SK-N-SH (cell line): ENCODE results near the gene USP12. TPM values are rescaled to one million over a fixed set of nuclear protein-coding genes. Genes with fewer than 3 reads are reported as not detected.

Source experiments
- CTCF ChIA-PET: fragments of 300-600, 350-600 bp; formaldehyde crosslinking; extraction: SDS; loops from one replicate; lab custom pipeline; 2021; lab: Yijun Ruan, JAX
- POLR2A ChIA-PET: fragments of 350-600 bp; sonication (Branson Sonifier 250); formaldehyde crosslinking; extraction: SDS; loops from one replicate; lab custom pipeline; 2020; ENCODE audit warnings: antibody characterized with exemption, inconsistent platforms; lab: Yijun Ruan, JAX
- DNase-seq: peaks from one replicate; pipeline ENCODE4 v3.0.0; 2012
- H2AFZ ChIP-seq: fragments of 200-600 bp; sonication (generic); 2 replicates; pipeline ENCODE4 v1.8.1; 2016; ENCODE audit warnings: antibody characterized with exemption, mild to moderate bottlenecking, low read depth
- H3F3A ChIP-seq: fragments of 200-600 bp; sonication (generic); replicated peaks from 2 replicates; pipeline ENCODE3; 2016; ENCODE audit warnings: antibody characterized with exemption, mild to moderate bottlenecking; ENCODE audit not compliant: insufficient read depth
- H3K27ac ChIP-seq, 2 experiments: fragments of 200-500 bp in 1 of 2; fragments of 200-600 bp in 1 of 2; sonication (Bioruptor generic) in 1 of 2; sonication (generic), shearing (Covaris generic) in 1 of 2; 2 replicates each; pipeline versions ENCODE4 v1.5.1 to v1.6.1; 2014 to 2016; ENCODE audit warnings: low read depth in 2 of 2, inconsistent platforms in 1 of 2, low read length in 1 of 2, mild to moderate bottlenecking in 1 of 2, mixed read lengths in 1 of 2
- H3K27me3 ChIP-seq: fragments of 200-600 bp; sonication (generic), shearing (Covaris generic); 2 replicates; pipeline ENCODE4 v1.6.1; 2016; ENCODE audit warnings: mixed run types; ENCODE audit not compliant: insufficient read depth
- H3K36me3 ChIP-seq, 2 experiments: fragments of 200-500 bp in 1 of 2; fragments of 200-600 bp in 1 of 2; sonication (Bioruptor generic) in 1 of 2; sonication (generic) in 1 of 2; replicated peaks in 1 of 2; 2 replicates each; pipeline versions ENCODE3 to v1.5.1; 2014 to 2016; ENCODE audit warnings: low read length in 1 of 2, mild to moderate bottlenecking in 1 of 2; ENCODE audit not compliant: insufficient read depth in 2 of 2, control insufficient read depth in 1 of 2
- H3K4me1 ChIP-seq, 2 experiments: fragments of 200-500 bp in 1 of 2; fragments of 200-600 bp in 1 of 2; sonication (Bioruptor generic) in 1 of 2; sonication (generic), shearing (Covaris generic) in 1 of 2; 2 replicates each; pipeline versions ENCODE4 v1.5.1 to v1.6.1; 2014 to 2016; ENCODE audit warnings: low read depth in 1 of 2, low read length in 1 of 2, mixed run types in 1 of 2; ENCODE audit not compliant: insufficient read depth in 2 of 2, control insufficient read depth in 1 of 2
- H3K4me2 ChIP-seq: fragments of 200-600 bp; sonication (generic), shearing (Covaris generic); 2 replicates; pipeline ENCODE4 v1.6.1; 2017; ENCODE audit warnings: mixed run types
- H3K4me3 ChIP-seq, 2 experiments: fragments of 200-500 bp in 1 of 2; fragments of 200-600 bp in 1 of 2; sonication (Bioruptor generic) in 1 of 2; sonication (generic), shearing (Covaris generic) in 1 of 2; 2 replicates each; pipeline versions ENCODE4 v1.5.1 to v1.8.1; 2014 to 2016; ENCODE audit warnings: low read depth in 2 of 2, inconsistent platforms in 1 of 2, low read length in 1 of 2, mild to moderate bottlenecking in 1 of 2, mixed read lengths in 1 of 2, moderate library complexity in 1 of 2
- H3K79me2 ChIP-seq: fragments of 200-600 bp; sonication (generic); 2 replicates; pipeline ENCODE4 v1.8.1; 2017; ENCODE audit warnings: mild to moderate bottlenecking; ENCODE audit not compliant: insufficient read depth
- H3K9ac ChIP-seq: fragments of 200-600 bp; sonication (generic); 2 replicates; pipeline ENCODE4 v1.6.1; 2017; ENCODE audit warnings: mixed run types
- H3K9me2 ChIP-seq: fragments of 200-600 bp; sonication (generic); 2 replicates; pipeline ENCODE4 v1.6.1; 2017; ENCODE audit warnings: mixed run types
- H3K9me3 ChIP-seq: fragments of 200-600 bp; sonication (generic); 2 replicates; pipeline ENCODE4 v1.6.1; 2017; ENCODE audit warnings: mixed run types, mild to moderate bottlenecking, moderate library complexity
- H4K20me1 ChIP-seq: fragments of 200-600 bp; sonication (generic); 2 replicates; pipeline ENCODE4 v1.6.1; 2017; ENCODE audit warnings: mild to moderate bottlenecking, mixed run types; ENCODE audit not compliant: insufficient read depth
- EP300 ChIP-seq, 2 experiments: IDR thresholded peaks; 2 replicates each; pipeline versions ENCODE4 v1.4.0 to v1.6.1; 2012; ENCODE audit warnings: borderline replicate concordance in 1 of 2, low read depth in 1 of 2, low read length in 1 of 2
- EZH2phosphoT487 ChIP-seq: fragments of 200-600 bp; sonication (generic); IDR thresholded peaks from 2 replicates; pipeline ENCODE4 v1.6.1; 2017; ENCODE audit warnings: low read depth, mixed run types, mild to moderate bottlenecking, antibody characterized with exemption, moderate library complexity, borderline replicate concordance
- FOXJ3 ChIP-seq: sonication (generic); formaldehyde crosslinking; IDR thresholded peaks from 2 replicates; pipeline ENCODE4 v1.5.1; 2020; ENCODE audit warnings: mild to moderate bottlenecking, missing genetic modification reagents
- FOXM1 ChIP-seq: IDR thresholded peaks from 2 replicates; pipeline ENCODE4 v1.4.0; 2012; ENCODE audit warnings: low read depth, mild to moderate bottlenecking
- MXI1 ChIP-seq: IDR thresholded peaks from 2 replicates; pipeline ENCODE4 v1.6.1; 2012; ENCODE audit warnings: mild to moderate bottlenecking, low read depth, low read length, improper control_type of control experiment
- NFIC ChIP-seq: IDR thresholded peaks from 2 replicates; pipeline ENCODE4 v1.4.0; 2012; ENCODE audit warnings: borderline replicate concordance
- RAD21 ChIP-seq: IDR thresholded peaks from 2 replicates; pipeline ENCODE4 v1.6.1; 2012; ENCODE audit warnings: mild to moderate bottlenecking, low read length
- TAF1 ChIP-seq: IDR thresholded peaks from 2 replicates; pipeline ENCODE4 v1.6.1; 2012; ENCODE audit warnings: low read depth, mild to moderate bottlenecking, low read length, moderate library complexity, borderline replicate concordance
- TCF12 ChIP-seq: IDR thresholded peaks from 2 replicates; pipeline ENCODE4 v1.4.0; 2012
- YY1 ChIP-seq: IDR thresholded peaks from 2 replicates; pipeline ENCODE4 v1.4.0; 2012; ENCODE audit warnings: low read depth, mild to moderate bottlenecking
- polyA plus RNA-seq, 3 experiments: library from polyadenylated mRNA; depleted of rRNA; stranded (reverse); fragments of >200 nt; gene quantifications; 2 replicates each; pipeline ENCODE4 v1.2.3, GENCODE V29; 2012
- TF ChIP-seq, protein P1 (sequence below): IDR thresholded peaks from 2 replicates; pipeline ENCODE4 v1.6.1; 2012; ENCODE audit warnings: mild to moderate bottlenecking, low read depth, low read length, moderate library complexity
- TF ChIP-seq, protein P2 (sequence below): fragments of 150-350 bp; IDR thresholded peaks from 2 replicates; pipeline ENCODE4 v1.6.1; 2017; ENCODE audit warnings: antibody characterized with exemption, low read length, low read depth, borderline replicate concordance
- TF ChIP-seq, protein P3 (sequence below): IDR thresholded peaks from 2 replicates; pipeline ENCODE4 v1.4.0; 2012; ENCODE audit warnings: low read depth, borderline replicate concordance
- TF ChIP-seq, protein P4 (sequence below): fragments of 200-600 bp; sonication (generic); IDR thresholded peaks from 2 replicates; pipeline ENCODE4 v1.6.1; 2017; ENCODE audit warnings: antibody characterized with exemption, mild to moderate bottlenecking, moderate library complexity
- TF ChIP-seq, protein P5 (sequence below): IDR thresholded peaks from 2 replicates; pipeline ENCODE4 v1.4.0; 2012; ENCODE audit warnings: low read depth
- TF ChIP-seq, protein P6 (sequence below): IDR thresholded peaks from 2 replicates; pipeline ENCODE4 v1.4.0; 2012; ENCODE audit warnings: low read depth, borderline replicate concordance
- TF ChIP-seq, protein P7 (sequence below): fragments of 150-350 bp; IDR thresholded peaks from 2 replicates; pipeline ENCODE4 v1.6.1; 2016; ENCODE audit warnings: mild to moderate bottlenecking, low read depth, low read length

Gene USP12
- polyA plus RNA-seq, 1 of the 3 experiments (the other 2 are of a cell fraction) = 5.0 TPM

DNA sequence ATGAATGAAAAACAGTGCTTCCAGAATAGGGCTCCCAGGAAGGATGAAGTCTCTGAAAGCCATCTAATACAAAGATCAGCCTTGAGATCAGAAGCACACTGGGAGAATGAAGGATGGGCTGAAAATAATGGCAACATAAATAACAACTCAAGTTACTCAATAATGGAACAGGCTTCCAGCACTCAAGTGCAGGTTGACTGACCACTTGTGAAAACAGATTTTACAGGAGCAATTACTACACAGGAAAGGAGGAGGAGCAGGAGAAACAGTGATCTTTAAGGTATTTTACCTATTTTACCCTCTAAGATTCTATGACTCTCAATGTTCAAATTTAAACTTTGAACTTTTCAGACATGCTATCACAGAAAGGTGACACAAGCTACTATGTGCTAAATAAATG is 106.0 kb downstream of the USP12 start:
- peaks cover 0 to 6% of the 10 kb centered on the region in 2 experiments; a peak in 1 of 4 replicates for H3K4me1 ChIP-seq
- H3K9me2 ChIP-seq = no peaks in the 10 kb centered on the region
- ChIA-PET POLR2A (no interaction called here), CTCF (interaction anchor here (0.6 kb wide), 1 partner anchor 685 kb away, joined by 3 read pairs; no protein-coding TSS in a partner anchor)
- DNase-seq = no peak
- H3K27ac ChIP-seq = no peak overlapping the region
- no peak overlapping the region for H3K4me2 ChIP-seq
- peaks cover 6% of the 10 kb centered on the region for H3F3A ChIP-seq
- H4K20me1 ChIP-seq = 0 out of 2 replicates have a peak, but pooled peaks cover 4% of the 10 kb centered on the region
- H3K4me3 ChIP-seq = no peak overlapping the region
- H3K27me3 ChIP-seq = no peaks in the 10 kb centered on the region
- no peaks in the 10 kb centered on the region; the same call in 1 of the 2 replicates for H3K79me2 ChIP-seq
- no peak overlapping the region for H2AFZ ChIP-seq
- no peak overlapping the region for H3K9ac ChIP-seq
- no peaks in the 10 kb centered on the region for H3K9me3 ChIP-seq
- TF ChIP-seq MXI1 = no peak
- TF ChIP-seq FOXJ3 = no peak
- TF ChIP-seq, protein P1, sequence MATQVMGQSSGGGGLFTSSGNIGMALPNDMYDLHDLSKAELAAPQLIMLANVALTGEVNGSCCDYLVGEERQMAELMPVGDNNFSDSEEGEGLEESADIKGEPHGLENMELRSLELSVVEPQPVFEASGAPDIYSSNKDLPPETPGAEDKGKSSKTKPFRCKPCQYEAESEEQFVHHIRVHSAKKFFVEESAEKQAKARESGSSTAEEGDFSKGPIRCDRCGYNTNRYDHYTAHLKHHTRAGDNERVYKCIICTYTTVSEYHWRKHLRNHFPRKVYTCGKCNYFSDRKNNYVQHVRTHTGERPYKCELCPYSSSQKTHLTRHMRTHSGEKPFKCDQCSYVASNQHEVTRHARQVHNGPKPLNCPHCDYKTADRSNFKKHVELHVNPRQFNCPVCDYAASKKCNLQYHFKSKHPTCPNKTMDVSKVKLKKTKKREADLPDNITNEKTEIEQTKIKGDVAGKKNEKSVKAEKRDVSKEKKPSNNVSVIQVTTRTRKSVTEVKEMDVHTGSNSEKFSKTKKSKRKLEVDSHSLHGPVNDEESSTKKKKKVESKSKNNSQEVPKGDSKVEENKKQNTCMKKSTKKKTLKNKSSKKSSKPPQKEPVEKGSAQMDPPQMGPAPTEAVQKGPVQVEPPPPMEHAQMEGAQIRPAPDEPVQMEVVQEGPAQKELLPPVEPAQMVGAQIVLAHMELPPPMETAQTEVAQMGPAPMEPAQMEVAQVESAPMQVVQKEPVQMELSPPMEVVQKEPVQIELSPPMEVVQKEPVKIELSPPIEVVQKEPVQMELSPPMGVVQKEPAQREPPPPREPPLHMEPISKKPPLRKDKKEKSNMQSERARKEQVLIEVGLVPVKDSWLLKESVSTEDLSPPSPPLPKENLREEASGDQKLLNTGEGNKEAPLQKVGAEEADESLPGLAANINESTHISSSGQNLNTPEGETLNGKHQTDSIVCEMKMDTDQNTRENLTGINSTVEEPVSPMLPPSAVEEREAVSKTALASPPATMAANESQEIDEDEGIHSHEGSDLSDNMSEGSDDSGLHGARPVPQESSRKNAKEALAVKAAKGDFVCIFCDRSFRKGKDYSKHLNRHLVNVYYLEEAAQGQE = no peak
- no peak for TF ChIP-seq EP300 (IDR thresholded peaks at IDR 0.05; ENCODE audit: borderline replicate concordance in 1 of 2, low read depth in 1 of 2, low read length in 1 of 2)
- TF ChIP-seq TAF1 = no peak
- TF ChIP-seq TCF12 = no peak
- no peak for TF ChIP-seq NFIC
- TF ChIP-seq, protein P2, sequence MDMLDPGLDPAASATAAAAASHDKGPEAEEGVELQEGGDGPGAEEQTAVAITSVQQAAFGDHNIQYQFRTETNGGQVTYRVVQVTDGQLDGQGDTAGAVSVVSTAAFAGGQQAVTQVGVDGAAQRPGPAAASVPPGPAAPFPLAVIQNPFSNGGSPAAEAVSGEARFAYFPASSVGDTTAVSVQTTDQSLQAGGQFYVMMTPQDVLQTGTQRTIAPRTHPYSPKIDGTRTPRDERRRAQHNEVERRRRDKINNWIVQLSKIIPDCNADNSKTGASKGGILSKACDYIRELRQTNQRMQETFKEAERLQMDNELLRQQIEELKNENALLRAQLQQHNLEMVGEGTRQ = no peak
- no peak for TF ChIP-seq EZH2phosphoT487
- TF ChIP-seq, protein P3, sequence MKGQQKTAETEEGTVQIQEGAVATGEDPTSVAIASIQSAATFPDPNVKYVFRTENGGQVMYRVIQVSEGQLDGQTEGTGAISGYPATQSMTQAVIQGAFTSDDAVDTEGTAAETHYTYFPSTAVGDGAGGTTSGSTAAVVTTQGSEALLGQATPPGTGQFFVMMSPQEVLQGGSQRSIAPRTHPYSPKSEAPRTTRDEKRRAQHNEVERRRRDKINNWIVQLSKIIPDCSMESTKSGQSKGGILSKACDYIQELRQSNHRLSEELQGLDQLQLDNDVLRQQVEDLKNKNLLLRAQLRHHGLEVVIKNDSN = no peak
- TF ChIP-seq YY1 = no peak
- TF ChIP-seq, protein P4, sequence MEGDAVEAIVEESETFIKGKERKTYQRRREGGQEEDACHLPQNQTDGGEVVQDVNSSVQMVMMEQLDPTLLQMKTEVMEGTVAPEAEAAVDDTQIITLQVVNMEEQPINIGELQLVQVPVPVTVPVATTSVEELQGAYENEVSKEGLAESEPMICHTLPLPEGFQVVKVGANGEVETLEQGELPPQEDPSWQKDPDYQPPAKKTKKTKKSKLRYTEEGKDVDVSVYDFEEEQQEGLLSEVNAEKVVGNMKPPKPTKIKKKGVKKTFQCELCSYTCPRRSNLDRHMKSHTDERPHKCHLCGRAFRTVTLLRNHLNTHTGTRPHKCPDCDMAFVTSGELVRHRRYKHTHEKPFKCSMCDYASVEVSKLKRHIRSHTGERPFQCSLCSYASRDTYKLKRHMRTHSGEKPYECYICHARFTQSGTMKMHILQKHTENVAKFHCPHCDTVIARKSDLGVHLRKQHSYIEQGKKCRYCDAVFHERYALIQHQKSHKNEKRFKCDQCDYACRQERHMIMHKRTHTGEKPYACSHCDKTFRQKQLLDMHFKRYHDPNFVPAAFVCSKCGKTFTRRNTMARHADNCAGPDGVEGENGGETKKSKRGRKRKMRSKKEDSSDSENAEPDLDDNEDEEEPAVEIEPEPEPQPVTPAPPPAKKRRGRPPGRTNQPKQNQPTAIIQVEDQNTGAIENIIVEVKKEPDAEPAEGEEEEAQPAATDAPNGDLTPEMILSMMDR = no peak
- TF ChIP-seq, protein P5, sequence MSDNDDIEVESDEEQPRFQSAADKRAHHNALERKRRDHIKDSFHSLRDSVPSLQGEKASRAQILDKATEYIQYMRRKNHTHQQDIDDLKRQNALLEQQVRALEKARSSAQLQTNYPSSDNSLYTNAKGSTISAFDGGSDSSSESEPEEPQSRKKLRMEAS = no peak
- no peak for TF ChIP-seq FOXM1
- TF ChIP-seq, protein P6, sequence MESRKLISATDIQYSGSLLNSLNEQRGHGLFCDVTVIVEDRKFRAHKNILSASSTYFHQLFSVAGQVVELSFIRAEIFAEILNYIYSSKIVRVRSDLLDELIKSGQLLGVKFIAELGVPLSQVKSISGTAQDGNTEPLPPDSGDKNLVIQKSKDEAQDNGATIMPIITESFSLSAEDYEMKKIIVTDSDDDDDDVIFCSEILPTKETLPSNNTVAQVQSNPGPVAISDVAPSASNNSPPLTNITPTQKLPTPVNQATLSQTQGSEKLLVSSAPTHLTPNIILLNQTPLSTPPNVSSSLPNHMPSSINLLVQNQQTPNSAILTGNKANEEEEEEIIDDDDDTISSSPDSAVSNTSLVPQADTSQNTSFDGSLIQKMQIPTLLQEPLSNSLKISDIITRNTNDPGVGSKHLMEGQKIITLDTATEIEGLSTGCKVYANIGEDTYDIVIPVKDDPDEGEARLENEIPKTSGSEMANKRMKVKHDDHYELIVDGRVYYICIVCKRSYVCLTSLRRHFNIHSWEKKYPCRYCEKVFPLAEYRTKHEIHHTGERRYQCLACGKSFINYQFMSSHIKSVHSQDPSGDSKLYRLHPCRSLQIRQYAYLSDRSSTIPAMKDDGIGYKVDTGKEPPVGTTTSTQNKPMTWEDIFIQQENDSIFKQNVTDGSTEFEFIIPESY = no peak
- TF ChIP-seq RAD21 = no peak
- TF ChIP-seq, protein P7, sequence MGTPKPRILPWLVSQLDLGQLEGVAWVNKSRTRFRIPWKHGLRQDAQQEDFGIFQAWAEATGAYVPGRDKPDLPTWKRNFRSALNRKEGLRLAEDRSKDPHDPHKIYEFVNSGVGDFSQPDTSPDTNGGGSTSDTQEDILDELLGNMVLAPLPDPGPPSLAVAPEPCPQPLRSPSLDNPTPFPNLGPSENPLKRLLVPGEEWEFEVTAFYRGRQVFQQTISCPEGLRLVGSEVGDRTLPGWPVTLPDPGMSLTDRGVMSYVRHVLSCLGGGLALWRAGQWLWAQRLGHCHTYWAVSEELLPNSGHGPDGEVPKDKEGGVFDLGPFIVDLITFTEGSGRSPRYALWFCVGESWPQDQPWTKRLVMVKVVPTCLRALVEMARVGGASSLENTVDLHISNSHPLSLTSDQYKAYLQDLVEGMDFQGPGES = no peak
- H3K36me3 ChIP-seq = peaks cover 8 to 25% of the 10 kb centered on the region in 2 experiments
